GM21367 (cell line): ENCODE data around the gene PRM1.
"Not testable (repeated sequence)": the region's sequence is repeated elsewhere in the genome, so short reads cannot be mapped to it uniquely, and the experiment has no call there.

ENCODE experiments used
- ATAC-seq: cut with Tn5 transposase; IDR thresholded peaks from one replicate; pipeline ENCODE4 v1.9.1; 2021; ENCODE audit not compliant: unreplicated experiment

PRM1 gene

GRCh38 chr16:11314309-11314894 lies 33.3 kb upstream of the PRM1 start:
- no peak for ATAC-seq

GRCh38 chr16:11313493-11314308 lies 32.6 kb upstream of the PRM1 start:
- no peak for ATAC-seq

- ATAC-seq, result no peak
Measured at GRCh38 chr16:11312718-11313492, 31.8 kb upstream of the PRM1 start.

- peak; percentile 37 for ATAC-seq
Measured at GRCh38 chr16:11310997-11311561, 29.9 kb upstream of the PRM1 start.

GRCh38 chr16:11310634-11310977 lies 29.5 kb upstream of the PRM1 start:
- ATAC-seq, result no peak

- peak; percentile 32 for ATAC-seq
Measured at GRCh38 chr16:11309895-11310633, 28.9 kb upstream of the PRM1 start.

- no peak for ATAC-seq
Measured at GRCh38 chr16:11308493-11309283, 27.6 kb upstream of the PRM1 start.

- ATAC-seq, result no peak
Measured at GRCh38 chr16:11307639-11308492, 26.7 kb upstream of the PRM1 start.

GRCh38 chr16:11306997-11307638 lies 26.0 kb upstream of the PRM1 start:
- no peak for ATAC-seq

- ATAC-seq, result no peak
Measured at GRCh38 chr16:11306381-11306780, 25.3 kb upstream of the PRM1 start.

GRCh38 chr16:11303405-11304138 lies 22.4 kb upstream of the PRM1 start:
- ATAC-seq, result no peak

- no peak for ATAC-seq
Measured at GRCh38 chr16:11302977-11303376, 21.8 kb upstream of the PRM1 start.

GRCh38 chr16:11301645-11302501 lies 20.7 kb upstream of the PRM1 start:
- ATAC-seq, result no peak

GRCh38 chr16:11300560-11300892 lies 19.4 kb upstream of the PRM1 start:
- no peak for ATAC-seq

- no peak for ATAC-seq
Measured at GRCh38 chr16:11299865-11300559, 18.9 kb upstream of the PRM1 start.

GRCh38 chr16:11298950-11299547 lies 17.9 kb upstream of the PRM1 start:
- not testable (repeated sequence) for ATAC-seq
